Inflammatory macrophage (primary cell): ENCODE results near the gene LCE7A.

Experiments used
- DNase-seq, 2 donors: peaks; one replicate each; pipeline ENCODE4 v3.0.0-alpha.2; 2020 to 2022

Gene LCE7A

DNA sequence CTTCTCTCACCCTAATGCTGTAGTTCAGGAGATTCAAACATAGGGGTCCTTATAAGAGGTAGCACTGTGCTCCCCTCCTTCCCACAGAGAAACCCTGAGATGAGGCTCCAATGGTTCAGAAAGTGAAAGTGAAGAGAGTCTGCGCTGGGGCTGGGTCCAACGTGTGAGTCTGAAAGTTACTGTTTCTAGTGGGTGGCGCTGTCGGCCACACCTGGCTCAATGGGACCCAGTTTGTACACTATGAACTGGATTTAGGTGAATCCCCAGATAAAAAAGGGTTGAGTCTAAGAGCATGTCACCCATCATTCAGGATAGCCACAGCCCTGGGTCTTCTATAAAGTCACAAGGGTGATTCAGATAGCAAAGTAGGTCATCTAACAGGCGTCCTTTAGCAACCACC lies 21.1 kb downstream of the LCE7A start:
- DNase-seq: no peak

DNA sequence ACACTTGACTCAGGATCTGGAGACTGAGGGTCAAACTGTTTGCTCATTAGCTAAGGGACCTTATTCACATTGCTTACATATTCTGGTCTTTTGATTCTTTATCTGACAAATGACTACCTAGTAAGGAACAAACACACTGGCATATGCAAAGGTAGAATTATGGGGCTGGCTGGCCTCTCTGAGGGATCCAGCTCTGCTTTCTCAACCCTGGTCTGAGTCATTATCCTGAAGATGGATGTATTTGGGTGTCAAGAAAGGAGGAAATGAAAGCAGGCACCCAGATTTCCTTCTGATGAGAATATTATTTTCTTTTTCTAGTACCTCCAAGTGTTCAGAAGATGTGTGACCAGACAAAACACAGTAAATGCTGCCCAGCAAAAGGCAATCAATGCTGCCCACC lies 24.3 kb downstream of the LCE7A start:
- DNase-seq: peak in 1 of 2 donors; percentile 3

DNA sequence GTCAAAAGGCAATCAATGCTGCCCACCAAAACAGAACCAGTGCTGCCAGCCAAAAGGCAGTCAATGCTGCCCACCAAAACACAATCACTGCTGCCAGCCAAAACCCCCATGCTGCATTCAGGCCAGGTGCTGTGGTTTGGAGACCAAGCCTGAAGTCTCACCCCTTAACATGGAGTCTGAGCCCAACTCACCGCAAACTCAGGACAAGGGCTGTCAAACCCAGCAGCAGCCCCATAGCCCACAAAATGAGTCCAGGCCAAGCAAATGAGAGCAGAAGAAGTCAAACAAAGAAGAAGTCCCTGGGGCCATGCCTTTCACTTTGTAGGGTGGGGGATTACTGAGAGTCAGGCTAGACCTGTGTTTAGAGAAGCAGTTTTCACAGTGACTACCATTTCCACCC lies 24.7 kb downstream of the LCE7A start:
- DNase-seq: no peak

DNA sequence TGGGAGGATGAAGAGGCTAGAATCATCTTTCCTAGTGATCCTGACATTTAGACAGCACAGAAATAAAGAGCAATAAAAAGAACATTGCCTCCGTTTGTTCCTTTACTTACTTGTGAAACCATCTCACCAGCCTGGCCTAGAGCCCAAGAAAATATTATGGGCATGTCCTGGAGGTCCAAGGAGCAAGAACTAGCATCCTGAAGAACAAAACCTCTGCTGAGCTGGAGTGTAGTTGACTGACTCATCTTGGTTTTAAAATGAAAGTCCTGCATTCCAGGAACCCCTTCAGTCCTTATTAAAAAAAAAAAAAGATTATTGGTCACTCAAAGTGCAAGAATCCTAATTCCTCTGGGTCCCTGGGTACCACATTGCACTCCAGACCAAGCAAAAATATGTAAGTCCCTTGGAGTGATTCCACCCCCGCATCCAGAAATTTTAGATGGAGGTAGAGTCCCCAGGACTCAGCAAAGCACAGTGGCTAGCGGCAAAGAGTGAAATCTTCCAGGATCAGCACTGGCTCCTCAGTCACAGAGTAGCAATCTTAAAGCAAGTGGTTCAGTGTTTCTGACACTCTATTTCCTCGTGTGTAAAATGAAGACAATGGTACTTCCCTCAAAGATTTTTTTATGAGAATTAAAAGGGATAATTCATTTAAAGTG lies 25.3 kb downstream of the LCE7A start:
- no peak for DNase-seq

DNA sequence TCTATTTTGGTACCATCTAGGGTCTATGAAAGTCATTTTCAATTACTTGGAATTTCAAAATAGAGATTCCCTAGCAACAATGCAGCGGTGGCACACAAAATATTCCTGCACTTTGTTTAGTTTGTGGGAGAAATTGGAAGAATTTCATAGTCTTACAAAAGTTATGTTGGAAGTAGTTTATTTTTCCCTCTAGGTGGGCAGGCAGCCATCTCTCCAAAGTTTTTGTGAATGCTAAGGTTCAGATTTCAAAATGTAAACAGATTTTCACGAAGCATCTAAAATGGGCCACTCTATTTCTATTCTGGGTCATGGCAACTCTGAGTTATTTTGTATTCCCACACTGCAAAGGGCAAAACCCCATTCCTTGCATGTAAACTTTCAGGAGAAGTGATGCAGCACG lies 26.3 kb downstream of the LCE7A start:
- no peak for DNase-seq

GRCh38 chr1:152886758-152887409 lies 27.1 kb downstream of the LCE7A start:
- DNase-seq: no peak

DNA sequence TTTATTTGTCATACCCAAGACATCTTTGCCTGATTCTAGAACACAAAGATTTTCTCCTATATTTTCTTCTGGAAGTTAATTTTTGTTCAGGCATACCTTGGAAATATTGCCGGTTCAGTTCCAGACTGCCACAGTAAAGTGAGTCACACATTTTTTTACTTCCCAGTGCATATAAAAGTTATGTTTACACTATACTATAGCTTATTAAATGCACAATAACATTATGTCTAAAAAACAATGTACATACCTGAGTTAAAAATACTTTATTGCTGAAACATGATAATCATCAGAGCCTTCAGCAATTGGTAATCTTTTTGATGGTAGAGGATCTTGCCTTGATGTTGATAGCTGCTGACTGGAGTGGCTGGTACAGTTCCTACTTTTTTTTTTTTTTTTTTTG lies 28.3 kb downstream of the LCE7A start:
- DNase-seq: no peak

DNA sequence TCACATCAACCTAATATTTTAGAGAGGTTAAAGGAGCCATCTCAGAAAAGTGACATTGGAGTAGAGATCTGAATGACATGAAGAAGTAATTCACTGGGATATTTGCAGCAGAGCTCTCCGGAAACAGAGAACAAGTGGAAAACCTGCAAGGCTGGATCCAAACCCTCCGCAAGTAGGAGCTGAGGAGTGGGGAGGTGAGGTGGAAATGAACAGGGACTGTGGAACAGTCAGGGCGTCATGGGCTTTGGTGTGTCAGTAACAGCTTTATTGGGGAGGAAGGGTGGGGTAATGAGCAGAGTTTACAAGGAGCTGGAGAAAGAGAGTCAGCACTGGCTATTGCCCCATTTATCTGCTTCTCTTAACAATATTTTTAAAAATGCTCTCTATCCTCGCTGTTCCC lies 39.2 kb downstream of the LCE7A start:
- DNase-seq: no peak

- DNase-seq: no peak
Measured at GRCh38 chr1:152899883-152900282, 40.1 kb downstream of the LCE7A start.

DNA sequence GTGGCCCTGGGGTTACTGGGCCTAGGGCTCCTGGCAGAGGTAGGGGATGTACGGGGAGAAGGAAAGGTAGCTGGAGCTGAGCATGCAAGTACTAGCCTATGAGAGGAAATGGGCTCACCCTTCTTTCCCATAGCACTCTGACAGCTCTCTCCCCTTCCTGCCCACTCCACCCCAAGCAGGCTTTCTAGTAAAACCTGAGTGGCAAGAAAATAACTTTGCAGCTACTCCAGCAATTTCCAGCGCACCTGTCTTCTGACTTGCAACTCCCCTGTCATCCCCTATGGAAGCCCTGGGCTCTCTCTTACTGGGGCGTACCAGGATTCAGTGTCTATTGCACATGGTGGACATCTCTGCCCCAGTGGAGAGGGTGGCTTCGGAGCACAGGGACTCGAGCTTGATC lies 41.8 kb downstream of the LCE7A start:
- DNase-seq: no peak

DNA sequence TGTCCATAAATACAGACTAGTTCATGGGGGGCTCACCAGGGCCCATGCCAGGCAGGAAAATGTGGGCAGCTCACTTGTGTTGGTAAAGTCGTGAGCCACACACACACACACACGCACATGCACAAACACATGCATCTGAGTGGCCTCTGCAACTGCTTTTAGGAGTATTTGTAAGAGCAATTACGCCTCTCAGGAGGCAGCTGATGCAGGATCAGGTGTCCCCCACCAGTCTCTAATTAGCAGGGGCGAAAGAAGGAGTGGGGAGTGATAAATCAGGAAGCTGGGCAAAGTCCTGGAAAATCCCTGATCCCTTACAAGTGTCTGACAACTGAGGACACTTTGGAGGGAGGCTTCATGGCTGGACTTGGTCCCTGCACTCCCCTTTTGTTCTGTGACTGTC lies 42.8 kb downstream of the LCE7A start:
- DNase-seq: no peak

GRCh38 chr1:152904688-152905440 lies 45.1 kb downstream of the LCE7A start:
- DNase-seq: no peak

DNA sequence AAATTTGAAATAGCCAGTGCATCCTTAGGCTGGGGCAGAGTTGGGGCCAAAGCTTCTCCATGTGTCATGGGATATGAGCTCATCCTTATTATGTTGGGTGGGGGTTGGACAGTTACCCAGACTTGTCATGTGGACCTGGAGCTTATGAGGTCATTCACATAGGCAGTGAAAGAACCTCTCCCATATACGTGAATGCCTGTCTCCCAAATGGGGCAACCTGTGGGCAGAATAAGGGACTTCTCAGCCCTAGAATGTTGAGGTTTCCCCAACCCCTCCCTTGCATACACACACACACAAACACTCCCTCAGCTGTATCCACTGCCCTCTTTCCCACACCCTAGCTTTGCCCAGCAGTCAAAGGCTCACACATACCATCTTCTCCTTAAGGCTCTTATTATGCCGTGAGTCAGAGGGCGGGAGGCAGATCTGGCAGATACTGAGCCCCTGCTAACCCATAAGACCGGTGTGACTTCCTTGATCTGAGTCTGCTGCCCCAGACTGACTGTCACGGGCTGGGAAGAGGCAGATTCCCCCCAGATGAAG lies 46.3 kb downstream of the LCE7A start:
- DNase-seq: peak in 1 of 2 donors; percentile 8

GRCh38 chr1:152907686-152908601 lies 48.1 kb downstream of the LCE7A start, which contains the start of gene IVL:
TSS of gene IVL (plus strand) at chr1:152908546. CDS start at chr1:152909798, 1,252 bp downstream.
- no peak for DNase-seq

GRCh38 chr1:152909206-152909605 lies 49.4 kb downstream of the LCE7A start:
- DNase-seq: no peak
